GM23248 (cell line): ENCODE results near the gene GPR55.

ENCODE experiments used
- EZH2 ChIP-seq: fragments of 200-600 bp; sonication (generic); IDR thresholded peaks from 2 replicates; pipeline ENCODE4 v1.6.1; 2018; ENCODE audit warnings: antibody characterized with exemption, mild to moderate bottlenecking; ENCODE audit not compliant: insufficient read depth, poor library complexity, severe bottlenecking
- EZH2phosphoT487 ChIP-seq: fragments of 200-600 bp; sonication (generic); IDR thresholded peaks from 2 replicates; pipeline ENCODE4 v1.6.1; 2018; ENCODE audit warnings: antibody characterized with exemption, moderate library complexity, mild to moderate bottlenecking, low read depth; ENCODE audit not compliant: insufficient read depth

- no peak for TF ChIP-seq EZH2
- TF ChIP-seq EZH2phosphoT487, result no peak
Measured at GRCh38 chr2:230935130-230935430, 10.0 kb upstream of the GPR55 start.
